Left ventricle myocardium inferior (tissue), 1 donor: ENCODE data around the gene DENND1A. TPM values are rescaled to one million over a fixed set of nuclear protein-coding genes. Genes with fewer than 3 reads are reported as not detected.

Experiments used
- DNase-seq: peaks from one replicate; pipeline ENCODE4 v3.0.0-alpha.2; 2020
- H3K27ac ChIP-seq: fragments of 200-600 bp; replicated peaks from 2 replicates; pipeline ENCODE4 v1.8.0; 2021
- H3K27me3 ChIP-seq: fragments of 200-600 bp; 2 replicates; pipeline ENCODE4 v1.8.0; 2021; ENCODE audit warnings: low read depth
- H3K36me3 ChIP-seq: fragments of 200-600 bp; 2 replicates; pipeline ENCODE4 v1.8.0; 2021
- H3K4me1 ChIP-seq: fragments of 200-600 bp; 2 replicates; pipeline ENCODE4 v1.8.0; 2021
- H3K4me3 ChIP-seq: fragments of 200-600 bp; 2 replicates; pipeline ENCODE4 v1.8.0; 2021; ENCODE audit warnings: mild to moderate bottlenecking, moderate library complexity
- H3K9me3 ChIP-seq: fragments of 200-600 bp; replicated peaks from 2 replicates; pipeline ENCODE4 v1.8.0; 2021
- intact Hi-C: fragments of 100-400 bp; cut with micrococcal nuclease; formaldehyde crosslinking; loops from one replicate; pipeline ENCODE4 v1.11.0; 2022
- total RNA-seq: library from RNA; stranded (reverse); fragmentation: NEBNext Ultra II Directional; extraction: Animal tissue kit (Norgen Biotek cat#: 25700); gene quantifications from one replicate; pipeline ENCODE4 v1.2.1, GENCODE V29; 2021
- TF ChIP-seq, protein P1 (sequence below): fragments of 200-600 bp; IDR thresholded peaks from 2 replicates; pipeline ENCODE4 v1.8.0; 2021; ENCODE audit warnings: antibody characterized with exemption, mild to moderate bottlenecking, borderline replicate concordance
- donor health status: DM: no; HTN: yes; CAD: no; lungs with severe emphysema.

The DENND1A gene
- total RNA-seq, 1 donor from 2014 or later = 12.2 TPM

DNA sequence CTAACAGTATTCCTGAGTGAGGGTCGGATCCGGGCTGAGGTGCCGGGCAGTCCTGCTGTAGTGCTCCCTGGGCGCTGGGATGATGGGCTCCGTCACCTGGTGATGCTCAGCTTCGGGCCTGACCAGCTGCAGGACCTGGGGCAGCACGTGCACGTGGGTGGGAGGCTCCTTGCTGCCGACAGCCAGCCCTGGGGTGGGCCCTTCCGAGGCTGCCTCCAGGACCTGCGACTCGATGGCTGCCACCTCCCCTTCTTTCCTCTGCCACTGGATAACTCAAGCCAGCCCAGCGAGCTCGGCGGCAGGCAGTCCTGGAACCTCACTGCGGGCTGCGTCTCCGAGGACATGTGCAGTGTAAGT, 558.7 kb downstream of the DENND1A start:
- Histone ChIP-seq H3K4me1 (peaks cover 27% of the 10 kb centered on the region), H3K36me3 (no peaks in the 10 kb centered on the region), H3K4me3 (no peak overlapping the region), H3K27ac (no peak overlapping the region), H3K9me3 (no peaks in the 10 kb centered on the region), H3K27me3 (peaks cover 93% of the 10 kb centered on the region)
- intact Hi-C loops = no loop called here
- TF ChIP-seq, protein P1, sequence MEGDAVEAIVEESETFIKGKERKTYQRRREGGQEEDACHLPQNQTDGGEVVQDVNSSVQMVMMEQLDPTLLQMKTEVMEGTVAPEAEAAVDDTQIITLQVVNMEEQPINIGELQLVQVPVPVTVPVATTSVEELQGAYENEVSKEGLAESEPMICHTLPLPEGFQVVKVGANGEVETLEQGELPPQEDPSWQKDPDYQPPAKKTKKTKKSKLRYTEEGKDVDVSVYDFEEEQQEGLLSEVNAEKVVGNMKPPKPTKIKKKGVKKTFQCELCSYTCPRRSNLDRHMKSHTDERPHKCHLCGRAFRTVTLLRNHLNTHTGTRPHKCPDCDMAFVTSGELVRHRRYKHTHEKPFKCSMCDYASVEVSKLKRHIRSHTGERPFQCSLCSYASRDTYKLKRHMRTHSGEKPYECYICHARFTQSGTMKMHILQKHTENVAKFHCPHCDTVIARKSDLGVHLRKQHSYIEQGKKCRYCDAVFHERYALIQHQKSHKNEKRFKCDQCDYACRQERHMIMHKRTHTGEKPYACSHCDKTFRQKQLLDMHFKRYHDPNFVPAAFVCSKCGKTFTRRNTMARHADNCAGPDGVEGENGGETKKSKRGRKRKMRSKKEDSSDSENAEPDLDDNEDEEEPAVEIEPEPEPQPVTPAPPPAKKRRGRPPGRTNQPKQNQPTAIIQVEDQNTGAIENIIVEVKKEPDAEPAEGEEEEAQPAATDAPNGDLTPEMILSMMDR = no peak
- DNase-seq = no peak

DNA sequence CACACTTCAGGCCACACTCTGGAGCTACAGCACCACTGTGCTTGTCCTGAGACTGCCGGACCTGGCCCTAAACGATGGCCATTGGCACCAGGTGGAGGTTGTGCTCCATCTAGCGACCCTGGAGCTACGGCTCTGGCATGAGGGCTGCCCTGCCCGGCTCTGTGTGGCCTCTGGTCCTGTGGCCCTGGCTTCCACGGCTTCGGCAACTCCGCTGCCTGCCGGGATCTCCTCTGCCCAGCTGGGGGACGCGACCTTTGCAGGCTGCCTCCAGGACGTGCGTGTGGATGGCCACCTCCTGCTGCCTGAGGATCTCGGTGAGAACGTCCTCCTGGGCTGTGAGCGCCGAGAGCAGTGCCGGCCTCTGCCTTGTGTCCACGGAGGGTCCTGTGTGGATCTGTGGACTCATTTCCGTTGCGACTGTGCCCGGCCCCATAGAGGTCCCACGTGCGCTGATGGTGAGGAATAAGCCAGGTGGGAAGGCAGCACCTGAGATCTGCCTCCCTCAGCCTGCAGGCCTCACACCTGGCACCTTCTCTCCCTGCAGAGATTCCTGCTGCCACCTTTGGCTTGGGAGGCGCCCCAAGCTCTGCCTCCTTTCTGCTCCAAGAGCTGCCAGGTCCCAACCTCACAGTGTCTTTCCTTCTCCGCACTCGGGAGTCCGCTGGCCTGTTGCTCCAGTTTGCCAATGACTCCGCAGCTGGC, 559.2 kb downstream of the DENND1A start:
- peaks cover 97% of the 10 kb centered on the region for H3K27me3 ChIP-seq
- TF ChIP-seq, protein P1 = no peak
- H3K27ac ChIP-seq = no peak overlapping the region
- no peaks in the 10 kb centered on the region for H3K9me3 ChIP-seq
- H3K36me3 ChIP-seq = no peaks in the 10 kb centered on the region
- H3K4me3 ChIP-seq = no peak overlapping the region
- no peak for DNase-seq
- peaks cover 23% of the 10 kb centered on the region for H3K4me1 ChIP-seq
- intact Hi-C loops = no loop called here

DNA sequence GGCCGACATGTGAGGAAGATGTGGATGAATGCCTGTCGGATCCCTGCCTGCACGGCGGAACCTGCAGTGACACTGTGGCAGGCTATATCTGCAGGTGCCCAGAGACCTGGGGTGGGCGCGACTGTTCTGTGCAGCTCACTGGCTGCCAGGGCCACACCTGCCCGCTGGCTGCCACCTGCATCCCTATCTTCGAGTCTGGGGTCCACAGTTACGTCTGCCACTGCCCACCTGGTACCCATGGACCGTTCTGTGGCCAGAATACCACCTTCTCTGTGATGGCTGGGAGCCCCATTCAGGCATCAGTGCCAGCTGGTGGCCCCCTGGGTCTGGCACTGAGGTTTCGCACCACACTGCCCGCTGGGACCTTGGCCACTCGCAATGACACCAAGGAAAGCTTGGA, 559.8 kb downstream of the DENND1A start:
- H3K4me1 ChIP-seq = peaks cover 19% of the 10 kb centered on the region
- no peaks in the 10 kb centered on the region for H3K36me3 ChIP-seq
- no peak overlapping the region for H3K4me3 ChIP-seq
- intact Hi-C loops = no loop called here
- H3K27ac ChIP-seq = no peak overlapping the region
- H3K9me3 ChIP-seq = no peaks in the 10 kb centered on the region
- TF ChIP-seq, protein P1 = no peak
- peaks cover 95% of the 10 kb centered on the region for H3K27me3 ChIP-seq
- no peak for DNase-seq

DNA sequence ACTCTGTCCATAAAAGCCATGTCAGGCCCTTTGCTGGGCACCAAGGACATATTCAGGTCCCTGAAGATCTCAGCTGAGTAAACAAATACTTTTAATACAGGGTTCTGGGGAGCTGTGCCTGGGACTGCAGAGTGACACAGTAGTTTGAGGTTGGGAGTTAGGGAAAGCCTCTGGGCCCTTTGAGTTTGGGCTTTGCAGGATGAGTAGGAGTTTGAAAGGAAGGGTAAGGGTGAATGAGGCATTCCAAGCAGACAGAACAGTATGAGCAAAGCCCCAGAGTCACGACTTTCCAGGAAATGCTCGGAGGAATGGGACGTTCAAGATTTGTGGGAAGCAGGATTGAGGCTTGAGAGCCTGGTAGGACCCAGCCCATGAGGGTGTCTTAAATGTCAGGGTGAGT, 560.6 kb downstream of the DENND1A start:
- no peak for DNase-seq
- TF ChIP-seq, protein P1 = no peak
- no peaks in the 10 kb centered on the region for H3K9me3 ChIP-seq
- no peak overlapping the region for H3K27ac ChIP-seq
- H3K4me1 ChIP-seq = peaks cover 19% of the 10 kb centered on the region
- H3K36me3 ChIP-seq = no peaks in the 10 kb centered on the region
- H3K27me3 ChIP-seq = peaks cover 93% of the 10 kb centered on the region
- H3K4me3 ChIP-seq = no peak overlapping the region
- intact Hi-C loops = no loop called here

DNA sequence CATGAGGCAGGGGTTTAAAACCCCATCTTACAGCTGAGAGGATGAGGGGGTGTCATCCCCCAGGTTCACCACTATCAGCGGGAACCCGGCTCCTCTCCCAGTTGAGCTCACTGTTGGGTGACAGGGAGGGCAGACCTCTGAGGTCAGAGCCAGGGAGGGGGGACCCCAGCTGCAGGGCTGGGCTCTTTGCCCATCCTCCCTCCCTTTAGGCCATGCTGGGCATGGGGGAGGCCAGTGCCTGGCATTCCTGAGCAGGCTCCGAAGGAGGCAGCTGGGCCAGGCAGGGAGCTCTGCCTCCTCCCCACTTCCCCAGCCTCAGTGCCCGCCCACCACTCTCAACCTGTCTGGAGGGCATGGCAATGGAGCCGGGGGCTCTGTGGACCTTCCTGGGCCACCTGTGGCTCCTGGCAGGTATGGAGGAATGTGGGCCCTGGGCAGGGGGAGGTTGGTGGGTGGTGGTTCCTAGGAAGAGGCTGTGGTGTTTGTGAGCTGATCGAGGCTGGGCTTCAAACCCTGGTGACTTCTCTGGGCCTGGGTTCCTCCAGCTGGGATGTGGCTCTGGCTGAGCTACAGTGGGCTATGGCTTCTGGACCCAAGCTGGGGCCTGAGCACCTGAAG, 561.3 kb downstream of the DENND1A start:
- intact Hi-C loops = no loop called here
- Histone ChIP-seq H3K4me3 (no peak overlapping the region), H3K9me3 (no peaks in the 10 kb centered on the region), H3K27ac (no peak overlapping the region), H3K27me3 (peaks cover 86% of the 10 kb centered on the region), H3K36me3 (no peaks in the 10 kb centered on the region), H3K4me1 (peaks cover 13% of the 10 kb centered on the region)
- TF ChIP-seq, protein P1 = no peak
- no peak for DNase-seq
